Measurements from ENCODE around the gene RBM19.

The RBM19 gene

GRCh38 chr12:113882690-113883089 lies 83.4 kb downstream of the RBM19 start:
- no peak for DNase-seq (ENCODE audit: low spot score)

- no peak for DNase-seq (ENCODE audit: low spot score)
Measured at GRCh38 chr12:113880988-113881962, 84.8 kb downstream of the RBM19 start.

DNA sequence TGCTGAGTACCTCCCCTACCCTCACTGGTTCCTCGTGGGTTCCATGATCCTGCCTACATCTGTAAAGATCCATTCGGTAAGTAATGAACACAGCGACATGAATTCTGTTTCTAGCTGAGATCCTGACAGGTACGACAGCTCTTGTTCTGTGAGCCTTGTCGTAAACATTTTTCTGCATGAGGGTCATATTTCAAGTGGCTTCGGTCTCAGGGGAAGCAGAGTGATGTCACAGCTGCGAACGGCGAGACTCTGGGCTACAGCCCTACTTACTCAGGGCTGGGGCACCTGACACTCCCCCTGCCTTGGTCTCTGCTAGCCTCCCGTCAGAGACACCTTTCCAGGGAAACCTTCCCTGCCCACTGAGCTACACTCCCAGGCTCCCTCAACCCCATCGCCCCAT lies 85.8 kb downstream of the RBM19 start:
- no peak for DNase-seq (ENCODE audit: low spot score)

GRCh38 chr12:113879658-113880057 lies 86.5 kb downstream of the RBM19 start:
- no peak for DNase-seq (ENCODE audit: low spot score)

DNA sequence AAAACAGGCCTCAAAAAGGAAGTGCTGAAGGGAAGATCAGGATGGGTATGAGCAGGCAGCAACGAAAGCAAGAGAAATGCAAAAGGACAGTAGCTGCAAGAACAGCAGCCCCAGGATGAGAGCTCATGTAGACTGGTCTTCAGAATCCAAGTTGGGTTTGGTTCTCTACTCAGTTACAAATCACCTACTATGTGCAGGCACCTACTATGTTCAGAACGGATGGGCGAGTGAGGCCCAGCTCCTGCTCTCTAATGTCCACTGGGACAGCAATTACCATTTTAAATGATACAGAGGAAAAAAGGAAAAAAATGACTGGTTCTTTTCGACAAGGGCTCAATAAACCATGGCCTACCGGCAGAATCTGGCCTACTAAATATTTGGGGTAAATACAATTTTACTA lies 88.5 kb downstream of the RBM19 start:
- no peak for DNase-seq (ENCODE audit: low spot score)

DNA sequence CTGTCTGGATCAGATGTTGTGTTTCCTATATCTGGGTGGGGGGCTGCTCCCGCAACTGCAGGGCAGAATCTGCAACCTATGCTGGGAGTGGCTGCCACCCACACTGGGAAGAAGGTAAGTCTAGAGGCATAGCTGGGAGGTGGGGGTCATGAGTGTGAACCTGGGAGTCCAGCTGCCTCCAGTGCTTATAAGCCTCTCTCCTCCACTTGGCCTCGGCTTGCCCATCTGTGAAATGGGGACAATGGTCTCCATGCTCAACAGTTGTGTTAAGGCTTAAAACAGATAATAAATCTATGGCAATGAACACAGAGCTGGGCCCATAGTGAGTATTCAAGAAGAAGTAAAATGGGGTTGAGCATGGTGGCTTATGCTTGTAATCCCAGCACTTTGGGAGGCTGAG lies 90.0 kb downstream of the RBM19 start:
- no peak for DNase-seq (ENCODE audit: low spot score)

DNA sequence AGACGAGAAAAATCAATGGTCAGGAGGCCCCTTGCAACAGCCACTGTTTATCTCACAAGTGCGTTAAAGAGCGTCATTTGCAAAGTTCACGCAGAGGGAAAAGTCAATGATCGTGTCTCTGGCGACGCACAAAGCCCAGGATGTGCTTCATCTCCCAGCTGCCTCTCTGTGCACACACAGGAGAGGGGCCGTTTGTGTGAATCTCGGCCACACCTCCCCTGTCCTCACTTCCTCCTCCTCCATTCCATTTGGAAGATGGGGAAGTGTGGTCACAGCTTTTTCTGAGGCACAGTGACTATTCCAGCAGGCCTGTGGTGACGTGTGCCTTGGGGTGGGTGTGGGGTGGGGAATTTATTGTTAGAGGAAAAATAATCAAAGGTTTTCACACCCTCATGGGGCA lies 90.4 kb downstream of the RBM19 start:
- DNase-seq (ENCODE audit: low spot score), result no peak

DNA sequence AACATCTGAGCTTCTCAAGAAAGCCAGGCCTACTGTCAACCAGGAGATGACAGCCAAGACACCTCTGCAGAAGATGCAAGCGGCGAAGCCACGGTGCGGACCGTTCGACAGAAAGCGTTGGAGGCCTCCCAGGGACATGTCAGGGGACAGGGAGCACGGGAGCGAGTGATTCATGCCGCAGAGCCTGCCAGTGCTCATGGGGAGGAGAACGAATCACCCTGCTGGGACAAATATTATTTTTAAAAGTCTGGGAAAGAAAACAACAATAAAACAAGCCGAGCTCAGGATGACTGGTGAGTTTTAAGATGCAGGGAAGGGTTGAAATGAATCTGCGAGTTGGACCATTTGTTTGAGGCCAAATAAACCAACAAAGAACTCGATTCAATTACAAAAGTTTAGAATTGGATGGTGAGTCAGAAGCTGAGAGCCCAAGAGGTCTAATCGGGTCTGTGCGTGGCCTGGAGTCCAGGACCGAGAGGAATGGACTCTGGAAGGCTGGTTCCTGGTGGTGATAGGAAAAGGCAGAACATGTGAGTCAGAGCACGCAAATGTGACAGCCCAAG lies 91.0 kb downstream of the RBM19 start:
- DNase-seq (ENCODE audit: low spot score), result no peak

DNA sequence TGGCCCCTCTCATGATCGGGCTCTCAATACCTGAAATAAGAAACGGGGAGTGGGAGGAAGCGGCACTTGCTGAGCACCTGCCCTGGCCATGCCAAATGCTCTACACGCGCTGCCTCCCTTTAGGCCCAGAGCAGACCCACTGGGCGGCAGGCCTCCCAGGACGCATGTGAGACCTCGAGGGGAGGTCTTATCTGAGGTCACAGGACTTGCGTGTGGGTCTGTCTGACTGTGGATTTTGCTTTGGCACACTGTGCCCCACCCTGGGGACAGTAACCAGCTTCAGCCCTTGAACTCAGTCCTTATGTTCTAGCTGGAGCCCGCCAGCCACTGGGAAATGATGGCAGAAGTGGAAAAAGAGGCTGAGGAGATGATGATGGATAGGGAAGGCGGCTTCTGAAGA lies 91.8 kb downstream of the RBM19 start:
- no peak for DNase-seq (ENCODE audit: low spot score)

DNA sequence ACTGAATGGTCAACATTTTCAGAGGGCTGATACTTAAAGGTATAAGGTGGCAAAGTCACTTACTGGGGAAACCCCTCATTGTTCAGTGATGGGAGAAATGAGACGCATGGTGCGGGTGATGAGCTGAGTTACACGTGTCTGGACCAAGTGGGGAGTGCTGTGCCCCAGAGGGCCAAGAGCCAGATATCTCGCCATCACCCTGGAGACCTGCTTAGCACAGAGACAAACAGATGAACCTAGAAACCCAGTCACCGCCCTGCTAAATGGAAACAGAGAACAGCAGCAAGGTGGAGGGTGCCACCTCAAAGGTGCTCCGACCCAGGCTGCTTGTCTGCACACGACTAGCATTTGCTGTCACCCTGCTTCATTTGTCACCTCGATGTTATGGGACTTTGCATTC lies 92.4 kb downstream of the RBM19 start:
- DNase-seq (ENCODE audit: low spot score), result no peak

GRCh38 chr12:113870890-113871289 lies 95.2 kb downstream of the RBM19 start:
- DNase-seq (ENCODE audit: low spot score), result no peak

DNA sequence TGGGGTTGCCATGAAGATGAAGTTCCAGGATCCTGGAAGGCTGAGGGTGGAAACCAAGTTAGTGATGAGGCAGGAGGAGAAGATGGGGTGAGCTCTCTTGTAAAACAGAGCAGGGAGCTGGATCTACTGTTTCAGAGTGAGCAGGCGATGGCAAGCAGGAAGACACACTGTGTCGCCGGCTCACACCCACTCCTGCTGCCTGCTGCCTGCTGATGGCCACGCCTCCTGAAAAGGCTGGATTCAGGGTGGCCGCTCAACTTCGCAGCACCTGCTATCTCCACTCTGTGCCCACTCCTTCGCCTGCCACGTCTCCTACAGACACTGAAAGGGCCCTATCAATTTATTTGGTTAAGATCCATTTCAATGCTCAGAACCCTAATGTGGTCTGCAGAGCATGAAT lies 96.1 kb downstream of the RBM19 start:
- no peak for DNase-seq (ENCODE audit: low spot score)

GRCh38 chr12:113868365-113868764 lies 97.8 kb downstream of the RBM19 start:
- DNase-seq (ENCODE audit: low spot score), result no peak

- DNase-seq (ENCODE audit: low spot score), result no peak
Measured at GRCh38 chr12:113867258-113867657, 98.9 kb downstream of the RBM19 start.

- DNase-seq (ENCODE audit: low spot score), result no peak
Measured at GRCh38 chr12:113866496-113866895, 99.6 kb downstream of the RBM19 start.

DNA sequence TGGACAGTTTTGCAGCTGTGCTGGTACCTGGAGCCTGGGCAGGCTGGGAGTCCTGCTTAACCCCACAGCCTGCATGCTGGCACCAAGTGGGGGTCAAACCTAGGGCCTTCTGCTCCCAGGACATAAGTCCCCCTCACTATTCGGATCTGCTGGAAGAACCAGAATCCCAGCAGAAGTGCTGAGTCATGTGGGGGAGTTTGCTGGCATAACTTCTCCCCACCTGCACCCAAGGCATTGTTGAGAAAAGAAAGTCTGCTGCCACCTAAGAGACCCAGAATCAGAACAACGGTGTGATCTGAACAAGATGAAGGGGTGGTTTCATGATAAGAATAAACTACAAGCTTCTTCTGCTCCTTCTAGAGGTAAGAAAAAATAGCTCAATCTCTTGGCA lies 102.7 kb downstream of the RBM19 start:
- DNase-seq (ENCODE audit: low spot score), result no peak

DNA sequence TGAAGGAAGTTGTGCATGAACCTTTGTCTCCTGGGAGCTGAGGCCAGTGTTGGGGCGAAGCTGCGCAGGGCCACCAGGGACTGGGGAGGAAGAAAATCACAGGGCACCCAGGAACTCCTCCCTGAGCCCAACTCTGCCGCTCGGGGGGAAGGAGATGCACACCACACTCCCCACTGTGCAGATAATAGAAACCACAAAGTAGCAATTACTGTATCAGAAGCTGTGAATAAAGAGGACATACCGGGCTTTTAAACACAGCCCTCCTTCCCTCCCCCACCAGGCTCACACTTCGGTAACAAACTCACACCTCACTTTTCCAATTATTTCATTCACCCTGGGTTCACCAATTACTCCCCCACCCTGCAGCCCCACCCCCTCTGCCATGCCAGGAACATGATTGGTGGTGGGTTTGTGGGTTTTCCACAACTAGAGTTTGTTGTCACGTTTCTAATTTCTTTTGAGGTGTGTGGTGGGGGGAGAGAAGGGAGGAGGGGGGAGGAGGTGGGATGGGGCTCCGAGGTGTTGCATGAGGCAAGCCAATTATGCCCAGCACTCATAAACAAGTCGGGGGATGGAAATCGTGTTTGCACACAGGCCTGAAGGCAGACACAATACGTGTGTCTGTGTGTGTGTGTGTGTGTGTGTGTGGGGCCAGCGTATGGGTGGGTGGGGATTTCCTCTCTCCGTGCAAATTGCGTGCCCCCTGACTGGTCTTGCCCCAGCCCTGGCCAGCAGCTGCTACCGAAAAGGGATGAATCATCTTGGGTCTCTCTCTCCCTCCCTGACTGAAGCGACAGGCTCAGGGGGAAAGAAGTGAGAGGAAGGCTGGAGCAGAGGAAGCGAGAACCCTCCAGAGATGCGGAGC lies 103.3 kb downstream of the RBM19 start:
- no peak for DNase-seq (ENCODE audit: low spot score)

GRCh38 chr12:113861708-113862312 lies 104.3 kb downstream of the RBM19 start:
- no peak for DNase-seq (ENCODE audit: low spot score)

DNA sequence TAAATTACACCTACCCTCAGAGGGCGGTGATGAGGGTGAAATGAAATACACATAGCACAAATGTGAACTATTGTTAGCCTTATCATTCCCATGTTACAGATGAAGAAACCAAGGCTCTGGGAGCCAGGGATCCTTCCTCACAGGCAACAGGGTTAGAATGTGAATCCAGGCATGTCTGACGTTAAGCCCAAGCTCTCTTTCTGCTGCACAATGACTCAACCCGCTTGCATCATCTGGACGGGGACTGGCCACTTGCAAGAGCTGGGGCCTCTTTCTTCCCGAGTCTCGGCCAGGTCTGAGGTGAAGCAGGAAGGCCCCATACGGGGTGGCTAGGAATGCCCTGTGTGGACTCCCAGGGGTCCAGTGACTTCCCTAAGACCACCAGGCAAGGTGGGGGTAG lies 105.2 kb downstream of the RBM19 start:
- no peak for DNase-seq (ENCODE audit: low spot score)

DNA sequence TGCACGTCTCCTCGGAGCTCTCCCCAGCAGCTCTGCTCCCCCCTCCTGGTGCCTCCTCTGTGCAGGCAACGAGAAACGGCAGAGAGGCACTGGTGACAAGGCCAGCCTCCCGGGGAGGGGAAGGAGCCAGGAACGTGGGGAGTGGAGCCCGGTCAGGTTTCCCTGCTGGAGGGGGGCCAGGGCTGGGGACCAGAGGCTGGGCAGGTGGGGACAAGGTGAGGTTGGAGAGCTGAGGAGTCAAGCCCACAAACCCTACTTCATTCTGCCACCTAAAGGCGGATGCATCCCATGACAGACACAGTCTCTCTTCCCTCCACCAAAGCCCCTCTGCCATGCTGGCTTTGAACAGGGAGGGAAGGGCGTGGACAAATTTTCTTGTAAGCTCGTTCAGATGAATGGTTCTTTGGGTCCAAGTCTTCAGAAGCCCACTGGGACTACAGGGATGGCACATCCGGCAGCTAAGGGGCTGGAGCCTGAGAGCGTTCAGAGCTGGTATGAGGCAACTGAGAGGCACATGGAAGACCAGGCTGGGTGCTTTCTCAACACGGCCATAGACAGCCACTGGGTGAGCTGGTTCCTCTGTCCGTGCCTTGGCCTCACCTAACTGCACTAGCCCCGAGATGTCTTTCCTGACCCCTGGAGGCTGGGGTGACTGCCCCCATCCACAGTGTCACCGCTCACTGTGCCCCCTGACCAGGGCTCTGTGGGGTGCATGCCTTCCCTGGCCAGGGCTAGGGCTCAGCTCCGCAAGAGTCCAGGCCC lies 105.9 kb downstream of the RBM19 start:
- DNase-seq (ENCODE audit: low spot score), result no peak

DNA sequence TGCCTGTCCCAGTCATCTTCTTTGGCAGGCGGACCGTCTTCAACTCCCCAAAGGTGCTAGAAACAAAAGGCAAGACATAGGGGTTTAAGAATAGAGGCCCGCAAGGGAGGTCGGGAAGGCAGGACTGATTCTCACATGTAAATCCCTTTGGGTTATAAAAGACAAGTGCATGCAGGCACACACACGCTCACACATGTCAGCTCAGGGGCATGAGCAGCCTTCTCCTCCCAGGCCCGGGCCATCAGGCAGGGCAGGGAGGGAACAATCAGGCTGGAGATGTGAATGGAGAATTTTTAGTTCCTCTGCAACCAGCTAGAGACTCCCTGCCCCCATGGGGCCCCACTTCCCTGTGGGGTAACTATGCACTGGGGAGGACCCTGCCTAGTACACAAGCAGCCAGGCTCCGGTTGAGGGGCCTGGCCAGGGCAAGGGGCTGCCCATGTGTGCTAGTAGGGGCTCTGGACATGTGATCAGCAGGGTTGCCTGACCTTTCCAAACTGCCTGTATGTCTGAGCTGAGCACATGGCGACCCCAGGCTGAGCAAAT lies 107.2 kb downstream of the RBM19 start:
- no peak for DNase-seq (ENCODE audit: low spot score)

Measured in pons (tissue), 1 donor.